K562 (cell line): ENCODE measurements around the gene ZNF740. TPM values are rescaled to one million over a fixed set of nuclear protein-coding genes. Genes with fewer than 3 reads are reported as not detected.
A peak's percentile ranks its signal among the peaks of the same experiment; 100 is the strongest.

ENCODE experiments used
- CBX3 ChIP-seq, 2 experiments: IDR thresholded peaks; 1 replicate in 1 of 2; 2 replicates in 1 of 2; pipeline ENCODE4 v1.6.1; 2012; ENCODE audit warnings: inconsistent platforms in 2 of 2, low read length in 2 of 2, borderline replicate concordance in 1 of 2, control low read depth in 1 of 2
- CGGBP1 ChIP-seq: fragments of 250-450 bp; sonication (Bioruptor Pico); IDR thresholded peaks from 2 replicates; pipeline ENCODE4 v1.9.0; 2021; ENCODE audit warnings: mild to moderate bottlenecking
- DACH1 ChIP-seq: fragments of 450-650 bp; IDR thresholded peaks from 2 replicates; pipeline ENCODE4 v1.6.1; 2018; ENCODE audit not compliant: partially characterized antibody
- DNMT1 ChIP-seq: fragments of 450-650 bp; IDR thresholded peaks from 2 replicates; pipeline ENCODE4 v1.6.1; 2016; ENCODE audit warnings: antibody characterized with exemption, mild to moderate bottlenecking
- ELF1 ChIP-seq: fragments of 200-800 bp; sonication (Bioruptor generic); IDR thresholded peaks from 2 replicates; pipeline ENCODE4 v1.6.1; 2016; ENCODE audit warnings: missing genetic modification characterization, missing compliant biosample characterization
- HDAC3 ChIP-seq: fragments of 450-650 bp; IDR thresholded peaks from 2 replicates; pipeline ENCODE4 v1.6.1; 2018; ENCODE audit warnings: borderline replicate concordance, mild to moderate bottlenecking, moderate library complexity; ENCODE audit not compliant: partially characterized antibody
- SOX6 ChIP-seq: fragments of 450-650 bp; IDR thresholded peaks from 2 replicates; pipeline ENCODE4 v1.6.1; 2014; ENCODE audit warnings: mild to moderate bottlenecking
- ZNF217 ChIP-seq: sonication (generic); formaldehyde crosslinking; IDR thresholded peaks from 2 replicates; pipeline ENCODE4 v1.8.0; 2022; ENCODE audit warnings: mild to moderate bottlenecking, missing genetic modification reagents
- polyA plus RNA-seq, 8 experiments: library from polyadenylated mRNA; depleted of rRNA in 4 of 8; stranded (reverse) in 5 of 8; unstranded in 3 of 8; fragments of >200 nt; fragmentation: Nextera tagmentation in 2 of 8; fragmentation: Illumina TruSeq in 1 of 8; extraction: Ambion mirVana in 2 of 8; extraction: Trizol in 1 of 8; gene quantifications; 2 replicates each; pipeline versions ENCODE4 v1.2.1 to v1.2.3, GENCODE V29; 2011 to 2014; ENCODE audit warnings: inconsistent platforms in 1 of 8, missing spikeins in 1 of 8
- total RNA-seq, 7 experiments: library from RNA; depleted of rRNA in 6 of 7; stranded (reverse); fragments of >200 nt in 6 of 7; fragmentation: Illumina TruSeq in 2 of 7; extraction: Trizol in 2 of 7; gene quantifications; 2 replicates each; pipeline versions ENCODE4 v1.2.1 to v1.2.3, GENCODE V29; 2011 to 2021; ENCODE audit warnings: low replicate concordance in 1 of 7
- TF ChIP-seq, protein P1 (sequence below): sonication (generic); formaldehyde crosslinking; IDR thresholded peaks from 2 replicates; pipeline ENCODE4 v1.9.0; 2022; ENCODE audit warnings: mild to moderate bottlenecking, missing genetic modification reagents

ZNF740 gene
- total and polyA plus RNA-seq, 9 of the 15 experiments (the other 6 are each of a cell fraction or from before 2014, with no cell fraction given): 0.57 to 46.4 (median 18.6) TPM

DNA sequence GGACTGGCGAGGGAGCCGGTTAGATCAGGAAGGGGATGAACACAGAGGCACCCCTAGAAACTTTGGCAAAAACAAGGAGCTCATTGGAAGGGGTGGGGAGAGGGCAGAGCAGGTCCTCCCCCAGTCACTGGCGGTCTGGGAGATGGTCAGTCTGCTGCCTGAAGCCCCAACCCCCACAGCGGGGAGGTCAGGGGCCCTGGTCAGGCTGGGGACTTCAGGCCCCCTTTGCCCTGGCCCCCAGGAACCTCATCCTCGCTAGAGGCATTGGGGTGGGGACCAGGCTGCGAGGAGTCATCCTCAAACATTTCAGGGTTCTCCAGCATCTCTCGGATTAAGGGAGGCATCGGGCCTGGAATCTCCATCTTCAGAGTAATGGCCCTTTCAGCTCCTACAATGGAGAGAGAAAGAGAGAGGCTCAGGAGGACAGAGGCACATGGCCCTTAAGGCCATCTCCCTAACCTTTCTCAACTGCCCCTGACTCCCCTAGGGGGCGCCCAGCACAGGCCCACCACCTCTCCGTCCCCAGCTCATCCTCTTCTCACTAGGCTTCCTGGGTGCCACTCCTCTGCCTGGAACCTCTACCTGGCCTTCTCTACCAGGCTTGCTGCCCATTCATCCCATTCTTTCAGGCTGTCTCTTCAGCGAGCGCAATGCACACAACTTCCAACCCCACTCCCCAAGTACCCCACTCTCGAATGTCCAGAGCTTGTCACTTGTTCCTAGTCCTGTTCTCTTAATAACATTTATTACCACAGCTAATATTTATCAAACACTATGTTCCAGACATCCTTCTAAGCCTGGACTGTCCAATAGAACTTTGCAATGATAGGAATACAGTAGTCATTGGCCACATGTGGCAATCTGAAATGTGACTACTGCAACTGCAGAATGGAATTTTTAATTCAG is 31.2 kb downstream of the ZNF740 start (continued):
- TF ChIP-seq HDAC3 (no peak), ZNF217 (CRISPR knock-in tag) (no peak), CBX3 (IDR thresholded peaks at IDR 0.05; ENCODE audit: borderline replicate concordance in 1 of 2, low read length in 2 of 2) (no peak), SOX6 (no peak), ELF1 (tag) (no peak), DNMT1 (no peak), DACH1 (no peak), CGGBP1 (CRISPR knock-in tag) (no peak)
- TF ChIP-seq, protein P1, sequence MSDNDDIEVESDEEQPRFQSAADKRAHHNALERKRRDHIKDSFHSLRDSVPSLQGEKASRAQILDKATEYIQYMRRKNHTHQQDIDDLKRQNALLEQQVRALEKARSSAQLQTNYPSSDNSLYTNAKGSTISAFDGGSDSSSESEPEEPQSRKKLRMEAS (CRISPR knock-in tag): peak; percentile 34; the same call in 1 of the 2 replicates
- TF ChIP-seq, all 486 proteins: peak for 19
